Upper lobe of left lung (tissue), 4 donors: ENCODE results near the gene MKNK1.

Source experiments
- CTCF ChIP-seq, 6 experiments: fragments of 450-650 bp in 4 of 6; fragments of 200-600 bp in 2 of 6; sonication (generic) in 2 of 6; IDR thresholded peaks; one replicate each; pipeline ENCODE4 v1.5.1; 2016 to 2019; ENCODE audit warnings: antibody characterized with exemption in 6 of 6
- POLR2A ChIP-seq, 4 donors: fragments of 450-650 bp; IDR thresholded peaks; one replicate each; pipeline ENCODE4 v1.5.1; 2016 to 2017; ENCODE audit warnings: antibody characterized with exemption in 4 of 4, mild to moderate bottlenecking in 2 of 4
- POLR2AphosphoS5 ChIP-seq, 2 donors: sonication (generic); formaldehyde crosslinking; IDR thresholded peaks; one replicate each; pipeline ENCODE4 v1.5.1; 2017; ENCODE audit warnings: antibody characterized with exemption in 2 of 2

GRCh38 chr1:46569116-46569515, 35.0 kb downstream of the MKNK1 start:
- TF ChIP-seq CTCF (IDR thresholded peaks at IDR 0.05), result no peak
- no peak for TF ChIP-seq POLR2A (IDR thresholded peaks at IDR 0.05)
- TF ChIP-seq POLR2AphosphoS5 (IDR thresholded peaks at IDR 0.05), result no peak
